Cardiac fibroblast (primary cell): ENCODE data around the gene TMPRSS3.

Source experiments
- DNase-seq, 2 donors: peaks; one replicate each; pipeline versions ENCODE4 v3.0.0 to v3.0.0-alpha.2; 2010; ENCODE audit warnings: low read depth in 2 of 2
- H3K4me3 ChIP-seq, 2 donors: replicated peaks in 1 of 2; 1 replicate in 1 of 2; 2 replicates in 1 of 2; pipeline ENCODE4 v1.5.1; 2011; ENCODE audit warnings: low read depth in 2 of 2, low read length in 2 of 2, mild to moderate bottlenecking in 2 of 2, moderate library complexity in 1 of 2
- CTCF ChIP-seq: IDR thresholded peaks from one replicate; pipeline ENCODE4 v1.5.1; 2011; ENCODE audit warnings: low read depth, mild to moderate bottlenecking, low read length, inconsistent platforms

The TMPRSS3 gene

GRCh38 chr21:42363312-42363711 is 32.5 kb downstream of the TMPRSS3 start:
- no peak overlapping the region for H3K4me3 ChIP-seq
- DNase-seq = no peak
- no peak for TF ChIP-seq CTCF

GRCh38 chr21:42362700-42363099 is 33.2 kb downstream of the TMPRSS3 start:
- TF ChIP-seq CTCF = no peak
- no peak for DNase-seq
- H3K4me3 ChIP-seq = no peak overlapping the region

GRCh38 chr21:42362198-42362597 is 33.7 kb downstream of the TMPRSS3 start:
- no peak for DNase-seq
- no peak overlapping the region for H3K4me3 ChIP-seq
- TF ChIP-seq CTCF = no peak

- no peak for DNase-seq
- H3K4me3 ChIP-seq = no peak overlapping the region
- no peak for TF ChIP-seq CTCF
Measured at GRCh38 chr21:42361286-42361685, 34.6 kb downstream of the TMPRSS3 start.

- TF ChIP-seq CTCF = no peak
- no peak overlapping the region for H3K4me3 ChIP-seq
- no peak for DNase-seq
Measured at GRCh38 chr21:42360317-42360716, 35.5 kb downstream of the TMPRSS3 start.

- no peak for DNase-seq
- no peak for TF ChIP-seq CTCF
- H3K4me3 ChIP-seq = no peak overlapping the region
Measured at GRCh38 chr21:42358937-42359336, 36.9 kb downstream of the TMPRSS3 start.

- no peak for TF ChIP-seq CTCF
- H3K4me3 ChIP-seq = no peak overlapping the region
Measured at GRCh38 chr21:42358261-42358660, 37.6 kb downstream of the TMPRSS3 start.

More at GRCh38 chr21:42358261-42358660, 37.6 kb downstream of the TMPRSS3 start:
- no peak for DNase-seq
